HepG2 (cell line): Measurements from ENCODE around the gene SUCLG2. TPM values are rescaled to one million over a fixed set of nuclear protein-coding genes. Genes with fewer than 3 reads are reported as not detected.
"Not testable (repeated sequence)": the region's sequence is repeated elsewhere in the genome, so short reads cannot be mapped to it uniquely, and the experiment has no call there.

Source experiments
- ATAC-seq: fragments of 200-7000 bp; cut with Tn5 transposase; 3 replicates; pipeline ENCODE4 v1.9.1; 2020; ENCODE audit warnings: mild to moderate bottlenecking, moderate library complexity
- BruUV-seq: library from RNA; stranded (reverse); fragments of 400-500 nt; replicated peaks from 2 replicates; lab custom pipeline; 2021; lab: Mats Ljungman, UMichigan
- CTCF ChIA-PET: fragments of 300-600 bp; formaldehyde crosslinking; extraction: SDS; loops from one replicate; lab custom pipeline; 2021; ENCODE audit warnings: low total read pairs, inconsistent platforms, low intra/inter-chr PET ratio; lab: Yijun Ruan, JAX
- POLR2A ChIA-PET: fragments of 350-600 bp; sonication (Branson Sonifier 250); formaldehyde crosslinking; loops from one replicate; lab custom pipeline; 2020; ENCODE audit warnings: antibody characterized with exemption, inconsistent platforms; lab: Yijun Ruan, JAX
- DNase-seq: peaks from one replicate; pipeline ENCODE4 v3.0.0-alpha.2; 2015; ENCODE audit warnings: low spot score
- FAIRE-seq: peaks from 3 replicates; lab custom pipeline; 2011; peaks lifted over from hg19 to GRCh38; lab: Jason Lieb, UNC
- H2AFZ ChIP-seq: one replicate; pipeline ENCODE4 v1.6.1; 2011; ENCODE audit warnings: low read length, inconsistent platforms
- H3K27ac ChIP-seq: fragments of 300-600 bp; 3 replicates; pipeline ENCODE4 v1.8.0; 2011; ENCODE audit warnings: mixed run types, mild to moderate bottlenecking, mixed read lengths, low read length, inconsistent platforms; ENCODE audit not compliant: insufficient read depth; ENCODE audit errors: extremely low read length
- H3K27me3 ChIP-seq, 2 experiments: fragments of 200-600 bp in 1 of 2; 2 replicates in 1 of 2; 3 replicates in 1 of 2; pipeline versions ENCODE4 v1.6.0 to v1.8.0; 2011; ENCODE audit warnings: low read length in 2 of 2, mild to moderate bottlenecking in 2 of 2, moderate library complexity in 2 of 2, inconsistent platforms in 1 of 2; ENCODE audit not compliant: insufficient read depth in 2 of 2, control insufficient read depth in 1 of 2
- H3K36me3 ChIP-seq, 2 experiments: fragments of 200-600 bp in 1 of 2; replicated peaks in 1 of 2; 2 replicates in 1 of 2; 3 replicates in 1 of 2; pipeline versions ENCODE4 v1.5.1 to v1.8.0; 2011; ENCODE audit warnings: low read length in 2 of 2, inconsistent platforms in 1 of 2; ENCODE audit not compliant: insufficient read depth in 2 of 2, control insufficient read depth in 1 of 2
- H3K4me1 ChIP-seq: 2 replicates; pipeline ENCODE4 v1.5.1; 2012; ENCODE audit warnings: low read length, inconsistent platforms; ENCODE audit not compliant: insufficient read depth
- H3K4me2 ChIP-seq: 2 replicates; pipeline ENCODE4 v1.6.0; 2011; ENCODE audit warnings: low read depth, low read length, inconsistent platforms
- H3K4me3 ChIP-seq, 3 experiments: fragments of 200-600 bp in 1 of 3; sonication (generic), shearing (Covaris generic) in 1 of 3; replicated peaks in 1 of 3; 2 replicates each; pipeline ENCODE4 v1.5.1; 2011 to 2016; ENCODE audit warnings: low read length in 3 of 3, inconsistent platforms in 2 of 3, low read depth in 2 of 3, mild to moderate bottlenecking in 2 of 3, control low read depth in 1 of 3, mixed read lengths in 1 of 3; ENCODE audit not compliant: insufficient read depth in 1 of 3
- H3K79me2 ChIP-seq: one replicate; pipeline ENCODE4 v1.6.1; 2011; ENCODE audit warnings: low read length, inconsistent platforms; ENCODE audit not compliant: insufficient read depth
- H3K9ac ChIP-seq: 2 replicates; pipeline ENCODE4 v1.6.0; 2011; ENCODE audit warnings: mild to moderate bottlenecking, low read depth, low read length, inconsistent platforms; ENCODE audit not compliant: insufficient read depth
- H3K9me3 ChIP-seq: 2 replicates; pipeline ENCODE4 v1.5.1; 2012; ENCODE audit warnings: mild to moderate bottlenecking, low read length
- H4K20me1 ChIP-seq: 2 replicates; pipeline ENCODE4 v1.6.0; 2011; ENCODE audit warnings: inconsistent platforms, mild to moderate bottlenecking, low read length, moderate library complexity; ENCODE audit not compliant: insufficient read depth
- BHLHE40 ChIP-seq: IDR thresholded peaks from 2 replicates; pipeline ENCODE4 v1.6.1; 2011; ENCODE audit warnings: low read length, improper control_type of control experiment
- CC2D1A ChIP-seq: sonication (generic); formaldehyde crosslinking; IDR thresholded peaks from 2 replicates; pipeline ENCODE4 v1.8.1; 2023; ENCODE audit warnings: mild to moderate bottlenecking, missing genetic modification reagents
- GFI1 ChIP-seq: sonication (generic); formaldehyde crosslinking; IDR thresholded peaks from 2 replicates; pipeline ENCODE4 v1.5.0; 2020; ENCODE audit warnings: missing genetic modification reagents, mild to moderate bottlenecking, borderline replicate concordance
- HNF4A ChIP-seq: sonication (generic); formaldehyde crosslinking; IDR thresholded peaks from 2 replicates; pipeline ENCODE4 v1.4.0; 2020; ENCODE audit warnings: missing genetic modification reagents
- IRF2 ChIP-seq: IDR thresholded peaks from 2 replicates; pipeline ENCODE4 v1.6.1; 2018; ENCODE audit warnings: missing genetic modification reagents, missing compliant biosample characterization
- ISL2 ChIP-seq: sonication (generic); formaldehyde crosslinking; IDR thresholded peaks from 2 replicates; pipeline ENCODE4 v1.5.0; 2020; ENCODE audit warnings: missing genetic modification reagents
- NFE2L1 ChIP-seq: sonication (generic); formaldehyde crosslinking; IDR thresholded peaks from 2 replicates; pipeline ENCODE4 v1.4.0; 2020; ENCODE audit warnings: missing genetic modification reagents, mild to moderate bottlenecking, borderline replicate concordance
- RCOR2 ChIP-seq: IDR thresholded peaks from 2 replicates; pipeline ENCODE4 v1.6.1; 2016; ENCODE audit warnings: missing biosample characterization, missing genetic modification reagents
- SOX13 ChIP-seq, 3 experiments: fragments of 450-650 bp in 1 of 3; sonication (generic) in 1 of 3; formaldehyde crosslinking in 1 of 3; IDR thresholded peaks in 2 of 3; conservative IDR thresholded peaks in 1 of 3; 2 replicates each; pipeline versions ENCODE4 v1.5.0 to v1.6.1; 2016 to 2020; ENCODE audit warnings: antibody characterized with exemption in 1 of 3, mild to moderate bottlenecking in 1 of 3, missing compliant biosample characterization in 1 of 3, missing genetic modification reagents in 1 of 3, moderate library complexity in 1 of 3
- SOX5 ChIP-seq: IDR thresholded peaks from 2 replicates; pipeline ENCODE4 v1.6.1; 2016; ENCODE audit warnings: borderline replicate concordance
- TCF7 ChIP-seq: sonication (generic); IDR thresholded peaks from 2 replicates; pipeline ENCODE4 v1.6.1; 2016; ENCODE audit warnings: antibody characterized with exemption, low read depth
- ZNF331 ChIP-seq: sonication (generic); formaldehyde crosslinking; IDR thresholded peaks from 2 replicates; pipeline ENCODE4 v1.4.0; 2020; ENCODE audit warnings: missing genetic modification reagents
- ZNF451 ChIP-seq: sonication (generic); formaldehyde crosslinking; IDR thresholded peaks from 2 replicates; pipeline ENCODE4 v1.5.0; 2020; ENCODE audit warnings: mild to moderate bottlenecking, missing genetic modification reagents
- ZNF550 ChIP-seq: sonication (generic); formaldehyde crosslinking; IDR thresholded peaks from 2 replicates; pipeline ENCODE4 v1.4.0; 2020; ENCODE audit warnings: mild to moderate bottlenecking, missing genetic modification reagents, borderline replicate concordance
- ZNF782 ChIP-seq: sonication (generic); formaldehyde crosslinking; IDR thresholded peaks from 2 replicates; pipeline ENCODE4 v1.4.0; 2020; ENCODE audit warnings: missing genetic modification reagents, mild to moderate bottlenecking, borderline replicate concordance
- WGBS: methylation state at CpG from one replicate; pipeline ENCODE4 v1.1.6; 2017; ENCODE audit warnings: low lambda C conversion rate; 5-methylcytosine and 5-hydroxymethylcytosine counted together
- in situ Hi-C: cut with HindIII; loops from 2 replicates; pipeline ENCODE4 v1.10.0; 2017; ENCODE audit warnings: low pct_unique_long_range_greater_than_20kb; ENCODE audit not compliant: extremely low pct_ligation_motif_present
- intact Hi-C: fragments of 100-400 bp; cut with micrococcal nuclease; formaldehyde crosslinking; loops from one replicate; pipeline ENCODE4 v1.10.0; 2022; ENCODE audit not compliant: unreplicated experiment
- polyA plus RNA-seq, 8 experiments: library from polyadenylated mRNA; depleted of rRNA in 3 of 8; stranded (reverse) in 7 of 8; unstranded in 1 of 8; fragments of >200 nt; fragmentation: Illumina TruSeq in 4 of 8; extraction: Trizol in 4 of 8; gene quantifications; 2 replicates each; pipeline versions ENCODE4 v1.2.1 to v1.2.3, GENCODE V29; 2011 to 2016; ENCODE audit warnings: low read depth in 4 of 8, missing spikeins in 1 of 8, mixed read lengths in 1 of 8; ENCODE audit not compliant: insufficient read depth in 1 of 8
- total RNA-seq, 5 experiments: library from RNA; depleted of rRNA; stranded (reverse); fragments of >200 nt; fragmentation: Illumina TruSeq; extraction: Trizol; gene quantifications; 2 replicates each; pipeline ENCODE4 v1.2.3, GENCODE V29; 2016; ENCODE audit warnings: low read depth in 1 of 5
- TF ChIP-seq, protein P1 (sequence below): IDR thresholded peaks from 2 replicates; pipeline ENCODE4 v1.4.0; 2020; ENCODE audit warnings: mild to moderate bottlenecking, missing genetic modification reagents

The SUCLG2 gene
- total and polyA plus RNA-seq, 2 of the 13 experiments (the other 11 are each of a cell fraction or from before 2014, with no cell fraction given) = 21.4 to 64.9 TPM

DNA sequence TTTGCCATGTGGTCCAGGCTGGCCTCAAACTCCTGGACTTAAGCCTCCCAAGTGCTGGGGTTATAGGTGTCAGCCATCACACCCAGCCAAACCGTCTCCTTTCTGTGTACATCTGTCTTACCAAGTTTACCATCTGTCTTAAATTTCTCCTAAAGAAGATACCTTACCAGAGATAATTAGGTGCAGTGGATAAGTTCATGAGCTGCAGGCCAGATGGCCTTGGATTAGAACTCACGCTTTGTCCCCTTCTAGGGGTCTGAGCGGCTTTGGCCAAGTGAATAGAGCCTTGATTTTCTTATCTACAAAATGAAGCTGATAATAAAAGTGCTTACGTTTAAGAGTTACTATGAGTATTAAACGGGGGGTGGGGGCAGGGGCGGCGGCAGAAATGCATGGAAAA, 103.9 kb downstream of the SUCLG2 start:
- POLR2A ChIA-PET = no interaction called here

DNA sequence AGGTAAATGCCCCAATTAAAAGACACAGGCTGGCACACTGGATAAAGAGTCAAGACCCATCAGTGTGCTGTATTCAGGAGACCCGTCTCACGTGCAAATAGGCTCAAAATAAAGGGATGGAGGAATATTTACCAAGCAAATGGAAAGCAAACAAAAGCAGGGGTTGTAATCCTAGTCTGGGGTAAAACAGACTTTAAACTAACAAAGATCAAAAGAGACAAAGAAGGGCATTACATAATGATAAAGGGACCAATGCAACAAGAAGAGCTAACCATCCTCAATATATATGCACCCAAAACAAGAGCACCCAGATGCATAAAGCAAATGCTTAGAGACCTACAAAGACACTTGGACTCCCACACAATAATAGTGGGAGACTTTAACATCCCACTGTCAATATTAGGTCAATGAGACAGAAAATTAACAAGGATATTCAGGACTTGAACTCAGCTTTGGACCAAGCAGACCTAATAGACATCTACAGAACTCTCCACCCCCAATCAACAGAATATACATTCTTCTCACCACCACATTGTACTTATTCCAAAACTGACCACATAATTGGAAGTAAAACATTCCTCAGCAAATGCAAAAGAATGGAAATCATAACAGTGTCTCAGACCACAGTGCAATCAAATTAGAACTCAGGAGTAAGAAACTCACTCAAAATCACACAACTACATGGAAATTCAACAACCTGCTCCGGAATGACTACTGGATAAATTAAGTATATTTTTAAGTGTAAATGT, 111.7 kb downstream of the SUCLG2 start:
- FAIRE-seq; H3K27me3 ChIP-seq; H3K4me2 ChIP-seq; H3K9ac ChIP-seq; H3K27ac ChIP-seq; H3K79me2 ChIP-seq; BruUV-seq; H3K36me3 ChIP-seq; H4K20me1 ChIP-seq; ATAC-seq; in situ Hi-C loops; intact Hi-C loops; CTCF ChIA-PET; H3K9me3 ChIP-seq; POLR2A ChIA-PET; H3K4me3 ChIP-seq; H2AFZ ChIP-seq; TF ChIP-seq SOX13 (IDR thresholded peaks at IDR 0.05): not testable (repeated sequence)
- DNase-seq = peak; percentile 49
- peaks cover 28% of the 10 kb centered on the region for H3K4me1 ChIP-seq
- WGBS = 50% methylated on average over 3 of the region's 3 CpGs
- 0 out of 2 replicates have a peak, but pooled peaks have one; percentile 10 for TF ChIP-seq HNF4A
- TF ChIP-seq SOX5 (CRISPR knock-in tag) = peak; percentile 69; the same call in 1 of the 2 replicates
- 0 out of 2 replicates have a peak, but pooled peaks have one; percentile 15 for TF ChIP-seq RCOR2 (CRISPR knock-in tag)
- peak; percentile 46; the same call in 1 of the 2 replicates for TF ChIP-seq BHLHE40
- TF ChIP-seq GFI1 (CRISPR knock-in tag) = peak; percentile 42
- TF ChIP-seq TCF7 = peak; percentile 54
- TF ChIP-seq SOX13 (CRISPR knock-in tag; conservative IDR thresholded peaks at IDR 0.05 in 1 of 2, IDR thresholded peaks at IDR 0.05 in 1 of 2) = peak in 1 of 2 experiments; percentile 72; a peak in 1 of 4 replicates
- TF ChIP-seq ISL2 = peak; percentile 78
- TF ChIP-seq, protein P1, sequence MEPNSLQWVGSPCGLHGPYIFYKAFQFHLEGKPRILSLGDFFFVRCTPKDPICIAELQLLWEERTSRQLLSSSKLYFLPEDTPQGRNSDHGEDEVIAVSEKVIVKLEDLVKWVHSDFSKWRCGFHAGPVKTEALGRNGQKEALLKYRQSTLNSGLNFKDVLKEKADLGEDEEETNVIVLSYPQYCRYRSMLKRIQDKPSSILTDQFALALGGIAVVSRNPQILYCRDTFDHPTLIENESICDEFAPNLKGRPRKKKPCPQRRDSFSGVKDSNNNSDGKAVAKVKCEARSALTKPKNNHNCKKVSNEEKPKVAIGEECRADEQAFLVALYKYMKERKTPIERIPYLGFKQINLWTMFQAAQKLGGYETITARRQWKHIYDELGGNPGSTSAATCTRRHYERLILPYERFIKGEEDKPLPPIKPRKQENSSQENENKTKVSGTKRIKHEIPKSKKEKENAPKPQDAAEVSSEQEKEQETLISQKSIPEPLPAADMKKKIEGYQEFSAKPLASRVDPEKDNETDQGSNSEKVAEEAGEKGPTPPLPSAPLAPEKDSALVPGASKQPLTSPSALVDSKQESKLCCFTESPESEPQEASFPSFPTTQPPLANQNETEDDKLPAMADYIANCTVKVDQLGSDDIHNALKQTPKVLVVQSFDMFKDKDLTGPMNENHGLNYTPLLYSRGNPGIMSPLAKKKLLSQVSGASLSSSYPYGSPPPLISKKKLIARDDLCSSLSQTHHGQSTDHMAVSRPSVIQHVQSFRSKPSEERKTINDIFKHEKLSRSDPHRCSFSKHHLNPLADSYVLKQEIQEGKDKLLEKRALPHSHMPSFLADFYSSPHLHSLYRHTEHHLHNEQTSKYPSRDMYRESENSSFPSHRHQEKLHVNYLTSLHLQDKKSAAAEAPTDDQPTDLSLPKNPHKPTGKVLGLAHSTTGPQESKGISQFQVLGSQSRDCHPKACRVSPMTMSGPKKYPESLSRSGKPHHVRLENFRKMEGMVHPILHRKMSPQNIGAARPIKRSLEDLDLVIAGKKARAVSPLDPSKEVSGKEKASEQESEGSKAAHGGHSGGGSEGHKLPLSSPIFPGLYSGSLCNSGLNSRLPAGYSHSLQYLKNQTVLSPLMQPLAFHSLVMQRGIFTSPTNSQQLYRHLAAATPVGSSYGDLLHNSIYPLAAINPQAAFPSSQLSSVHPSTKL (CRISPR knock-in tag) = peak; percentile 48; the same call in 1 of the 2 replicates

More for the DNA sequence above, 103.9 kb downstream of the SUCLG2 start:
- 96% methylated on average over 7 of the region's 7 CpGs for WGBS
- H3K4me1 ChIP-seq = no peaks in the 10 kb centered on the region
- no peaks in the 10 kb centered on the region for H3K79me2 ChIP-seq
- intact Hi-C loops (no loop called here), in situ Hi-C loops (no loop called here)
- H3K9ac ChIP-seq = no peak overlapping the region
- DNase-seq (no peak), FAIRE-seq (no peak), ATAC-seq (no peak)
- H3K27me3 ChIP-seq = no peaks in the 10 kb centered on the region
- H3K27ac ChIP-seq = no peak overlapping the region
- TF ChIP-seq CC2D1A (no peak), IRF2 (CRISPR knock-in tag) (no peak), NFE2L1 (no peak), ZNF331 (CRISPR knock-in tag) (no peak), ZNF451 (CRISPR knock-in tag) (no peak), ZNF550 (CRISPR knock-in tag) (no peak), ZNF782 (CRISPR knock-in tag) (no peak)
- no peaks in the 10 kb centered on the region for H4K20me1 ChIP-seq
- no peak overlapping the region for H2AFZ ChIP-seq
- no peak overlapping the region for H3K4me3 ChIP-seq
- no peaks in the 10 kb centered on the region for H3K9me3 ChIP-seq
- 0 out of 5 replicates have a peak, but pooled peaks cover 0 to 9% of the 10 kb centered on the region in 2 experiments for H3K36me3 ChIP-seq
- CTCF ChIA-PET = no interaction called here
- no TSS peak for BruUV-seq
- no peak overlapping the region for H3K4me2 ChIP-seq
